HG02763 (cell line): ENCODE data around the gene C16orf90.
"Not testable (repeated sequence)": the region's sequence is repeated elsewhere in the genome, so short reads cannot be mapped to it uniquely, and the experiment has no call there.

Experiments used
- ATAC-seq: cut with Tn5 transposase; IDR thresholded peaks from one replicate; pipeline ENCODE4 v1.9.1; 2021; ENCODE audit warnings: mild to moderate bottlenecking, moderate library complexity; ENCODE audit not compliant: unreplicated experiment

Gene C16orf90

GRCh38 chr16:3485097-3485745 lies 10.1 kb downstream of the C16orf90 start:
- no peak for ATAC-seq

GRCh38 chr16:3484318-3485096 lies 10.8 kb downstream of the C16orf90 start:
- ATAC-seq = no peak

- no peak for ATAC-seq
These were observed 12.5 kb downstream of the C16orf90 start for GRCh38 chr16:3482659-3483241.

DNA sequence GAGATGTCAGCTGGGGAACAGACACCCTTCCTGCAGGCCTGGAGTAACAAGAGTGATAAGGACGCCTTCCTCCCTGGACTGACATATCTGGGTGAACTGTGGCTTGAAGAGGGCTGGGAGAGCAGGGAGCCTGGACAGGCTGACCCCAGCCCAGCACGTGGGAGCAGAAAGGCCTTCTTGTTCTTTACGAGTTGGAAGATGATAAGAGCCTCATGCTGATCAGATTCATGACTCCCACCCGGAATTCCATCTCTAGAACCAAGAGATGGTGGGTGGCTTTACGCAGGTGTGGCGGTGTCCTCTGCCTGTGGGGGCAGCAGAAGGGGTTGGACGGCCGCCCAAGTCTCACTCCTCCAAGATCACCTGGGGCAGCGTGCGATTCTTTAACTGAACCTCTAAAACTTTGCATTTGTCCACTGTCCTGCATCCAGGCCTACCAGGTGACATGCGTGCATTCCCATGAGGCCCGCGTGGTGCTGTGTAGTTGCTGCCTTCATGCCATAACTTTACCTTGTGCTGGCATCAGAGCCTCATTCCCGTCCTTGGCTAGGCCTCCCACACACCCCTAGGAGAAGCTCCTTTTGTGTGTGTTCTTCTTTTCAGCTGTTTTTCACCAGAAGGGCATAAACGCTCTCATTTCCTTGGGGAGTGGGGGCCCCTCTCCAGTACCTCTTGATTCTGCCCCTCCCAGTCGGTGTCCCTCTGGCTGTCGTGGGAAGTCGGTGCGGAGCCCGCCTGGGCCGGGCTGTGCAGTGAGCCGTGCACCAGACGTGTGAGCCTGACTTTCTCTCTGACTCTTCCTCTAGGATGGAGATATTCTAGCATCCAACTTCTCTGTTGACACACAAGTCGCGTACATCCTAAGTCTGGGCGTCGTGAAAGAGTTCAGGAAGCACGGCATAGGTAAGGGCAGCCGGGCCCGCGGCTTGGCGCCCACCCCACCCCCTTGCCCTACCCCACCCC lies 13.3 kb downstream of the C16orf90 start:
- no peak for ATAC-seq

DNA sequence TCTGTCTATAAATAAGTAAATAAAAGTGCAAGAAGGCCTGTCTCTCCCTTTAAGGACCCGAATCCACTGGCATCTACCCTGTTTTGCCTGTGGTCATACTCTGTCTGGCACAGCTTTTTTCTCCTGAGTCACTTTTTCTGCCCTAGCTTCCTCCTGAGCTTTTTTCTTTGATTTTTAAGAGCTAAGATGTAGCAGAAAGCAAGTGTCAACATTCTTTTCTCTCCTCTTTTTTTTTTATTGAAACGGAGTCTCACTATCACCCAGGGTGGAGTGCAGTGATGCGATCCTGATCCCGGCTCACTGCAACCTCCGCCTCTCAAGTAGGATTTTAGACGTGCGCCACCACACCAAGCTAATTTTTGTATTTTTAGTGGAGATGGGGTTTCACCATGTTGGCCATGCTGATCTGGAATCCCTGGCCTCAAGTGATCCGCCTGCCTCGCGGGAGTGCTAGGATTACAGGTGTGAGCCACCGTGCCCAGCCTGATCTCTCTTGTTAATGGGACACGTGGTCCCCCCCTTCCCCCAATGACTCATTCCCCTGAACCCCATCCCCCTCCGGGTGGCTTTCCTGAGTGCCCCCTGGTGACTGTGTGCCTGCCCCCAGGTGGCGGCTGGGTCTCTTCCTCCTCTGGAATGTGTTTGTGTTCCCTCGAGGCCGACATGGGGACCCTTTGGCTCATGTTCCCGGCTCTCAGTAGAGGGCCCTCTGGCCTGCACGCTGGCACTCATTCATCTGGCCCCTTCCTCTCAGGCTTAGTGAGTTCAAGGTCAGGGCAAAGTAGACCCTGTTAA lies 14.2 kb downstream of the C16orf90 start:
- no peak for ATAC-seq

DNA sequence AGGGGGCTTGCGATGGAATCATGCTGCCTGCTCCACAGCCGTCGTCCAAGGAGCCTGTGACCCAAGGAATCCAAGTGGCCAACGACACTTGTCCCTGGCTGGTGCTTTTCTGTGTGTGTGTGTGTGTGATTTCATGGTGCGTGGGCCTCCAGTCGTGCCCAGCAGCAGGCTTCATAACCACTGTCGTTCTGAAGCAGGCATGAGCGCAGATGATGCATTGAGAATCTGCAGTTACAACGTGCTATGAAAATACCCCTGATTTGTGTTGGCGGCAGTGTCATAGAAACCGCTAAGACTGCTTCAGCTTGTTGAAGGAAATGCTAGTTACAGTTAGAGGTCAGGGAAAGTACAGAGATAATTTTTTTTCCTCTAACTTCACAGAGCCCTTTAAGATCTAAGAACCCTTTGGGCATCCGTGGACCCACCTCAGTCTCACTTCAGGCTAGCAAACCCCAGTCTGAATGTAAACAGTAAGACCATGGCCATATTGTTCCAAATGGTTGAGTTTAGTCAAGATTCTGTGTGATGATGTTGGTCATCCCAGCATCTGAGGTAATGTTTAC lies 15.6 kb downstream of the C16orf90 start:
- no peak for ATAC-seq

DNA sequence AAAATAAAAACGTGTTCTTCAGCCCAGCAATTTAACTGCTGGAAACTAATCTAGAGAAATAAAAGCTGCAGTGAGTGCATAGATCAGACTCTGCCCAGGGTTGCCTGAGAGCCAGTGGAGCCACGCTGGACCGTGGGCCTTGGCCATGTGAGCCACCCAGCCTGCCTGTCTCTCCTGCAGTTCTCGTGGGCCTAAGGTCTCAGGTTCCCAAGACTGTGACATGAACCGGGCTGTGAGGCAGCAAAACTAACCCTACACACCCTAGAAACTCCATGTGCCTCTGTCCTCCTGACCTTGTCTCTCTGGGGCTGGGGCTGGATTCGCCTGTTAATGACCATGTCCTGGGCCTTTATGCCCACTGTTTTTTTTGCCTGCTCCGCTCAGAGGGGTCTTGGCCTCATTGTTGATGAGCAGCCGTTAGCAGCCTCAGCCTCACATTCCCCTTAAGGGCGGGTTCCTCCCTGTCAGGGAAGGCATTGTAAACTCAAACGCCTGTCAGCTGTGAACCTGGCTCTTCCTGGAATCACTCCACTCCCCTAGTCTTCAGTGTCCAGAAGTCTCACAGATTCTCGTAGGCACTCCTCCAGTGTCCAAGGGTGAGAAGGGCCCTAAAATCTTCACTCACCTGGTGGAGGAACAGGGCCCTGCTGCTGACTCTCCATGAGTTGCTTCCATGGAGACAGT lies 16.9 kb downstream of the C16orf90 start:
- no peak for ATAC-seq

GRCh38 chr16:3476409-3476808 lies 18.9 kb downstream of the C16orf90 start:
- no peak for ATAC-seq

- ATAC-seq = no peak
These were observed 19.5 kb downstream of the C16orf90 start for GRCh38 chr16:3475604-3476375.

- ATAC-seq = not testable (repeated sequence)
These were observed 20.4 kb downstream of the C16orf90 start for GRCh38 chr16:3474870-3475269.

DNA sequence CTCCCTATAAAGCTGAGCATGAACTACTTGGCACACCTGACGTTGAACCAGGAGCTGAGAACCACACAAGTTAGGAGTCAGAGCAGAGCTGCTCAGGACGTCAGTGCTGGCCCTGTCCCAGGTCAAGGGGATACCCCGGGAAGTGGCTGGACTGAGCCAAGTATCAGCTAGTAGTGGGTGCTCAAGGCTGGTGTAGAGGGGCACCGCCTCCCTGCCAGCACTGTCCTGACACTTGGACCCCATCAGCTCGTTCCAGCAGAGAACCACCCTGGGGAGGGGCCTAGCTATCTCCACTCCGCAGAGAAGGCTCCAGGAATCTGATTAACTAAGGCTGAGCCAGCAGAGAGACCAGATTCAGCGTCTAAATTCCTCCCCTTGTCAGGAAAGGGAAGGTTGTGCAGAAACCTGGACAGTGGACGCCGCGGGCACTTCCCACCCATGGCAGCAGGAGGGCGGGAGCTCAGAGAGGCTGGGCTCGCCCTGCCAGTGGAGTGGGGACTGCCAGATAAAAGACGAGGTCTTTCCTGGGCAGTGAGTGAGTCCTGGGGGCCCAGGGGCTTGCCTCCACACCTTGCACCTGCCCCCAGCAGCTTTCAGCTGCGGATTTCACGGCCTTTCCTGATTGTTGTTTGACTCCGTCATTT lies 21.0 kb downstream of the C16orf90 start:
- ATAC-seq = no peak

DNA sequence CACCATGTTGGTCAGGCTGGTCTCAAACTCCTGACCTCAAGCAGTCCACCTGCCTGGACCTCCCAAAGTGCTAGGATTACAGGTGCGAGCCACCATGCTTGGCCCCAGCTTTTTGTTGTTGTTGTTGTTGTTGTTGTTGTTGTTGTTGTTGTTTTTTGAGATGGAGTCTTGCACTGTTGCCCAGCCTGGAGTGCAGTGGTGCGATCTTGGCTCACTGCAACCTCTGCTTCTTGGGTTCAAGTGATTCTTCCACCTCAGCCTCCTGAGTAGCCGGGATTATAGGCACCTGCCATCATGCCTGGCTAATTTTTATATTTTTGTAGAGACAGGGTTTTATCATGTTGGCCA lies 21.7 kb downstream of the C16orf90 start:
- not testable (repeated sequence) for ATAC-seq

DNA sequence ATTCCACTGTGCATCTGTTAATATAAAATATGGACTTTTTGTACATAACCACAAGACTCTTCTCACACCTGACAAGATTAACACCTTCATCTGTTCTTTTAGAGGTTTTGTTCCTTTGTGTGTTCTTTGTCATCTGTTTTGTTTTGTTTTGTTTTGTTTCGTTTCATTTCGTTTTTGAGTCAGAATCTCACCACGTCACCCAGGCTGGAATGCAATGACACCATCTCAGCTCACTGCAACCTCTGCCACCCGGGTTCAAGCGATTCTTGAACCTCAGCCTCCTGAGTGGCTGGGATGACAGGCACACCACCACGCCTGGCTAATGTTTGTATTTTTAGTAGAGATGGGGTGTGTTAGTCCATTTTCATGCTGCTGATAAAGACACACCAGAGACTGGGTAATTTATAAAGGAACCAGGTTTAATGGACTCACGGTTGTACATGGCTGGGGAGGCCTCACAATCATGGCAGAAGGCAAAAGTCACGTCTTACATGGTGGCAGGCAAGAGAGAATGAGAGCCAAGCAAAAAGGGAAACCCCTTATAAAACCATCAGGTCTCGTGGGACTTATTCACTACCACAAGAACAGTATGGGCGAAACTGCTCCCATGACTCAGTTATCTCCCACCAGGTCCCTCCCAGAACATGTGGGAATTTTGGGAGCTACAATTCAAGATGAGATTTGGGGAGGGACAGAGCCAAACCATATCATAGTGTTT lies 22.3 kb downstream of the C16orf90 start:
- ATAC-seq = no peak

DNA sequence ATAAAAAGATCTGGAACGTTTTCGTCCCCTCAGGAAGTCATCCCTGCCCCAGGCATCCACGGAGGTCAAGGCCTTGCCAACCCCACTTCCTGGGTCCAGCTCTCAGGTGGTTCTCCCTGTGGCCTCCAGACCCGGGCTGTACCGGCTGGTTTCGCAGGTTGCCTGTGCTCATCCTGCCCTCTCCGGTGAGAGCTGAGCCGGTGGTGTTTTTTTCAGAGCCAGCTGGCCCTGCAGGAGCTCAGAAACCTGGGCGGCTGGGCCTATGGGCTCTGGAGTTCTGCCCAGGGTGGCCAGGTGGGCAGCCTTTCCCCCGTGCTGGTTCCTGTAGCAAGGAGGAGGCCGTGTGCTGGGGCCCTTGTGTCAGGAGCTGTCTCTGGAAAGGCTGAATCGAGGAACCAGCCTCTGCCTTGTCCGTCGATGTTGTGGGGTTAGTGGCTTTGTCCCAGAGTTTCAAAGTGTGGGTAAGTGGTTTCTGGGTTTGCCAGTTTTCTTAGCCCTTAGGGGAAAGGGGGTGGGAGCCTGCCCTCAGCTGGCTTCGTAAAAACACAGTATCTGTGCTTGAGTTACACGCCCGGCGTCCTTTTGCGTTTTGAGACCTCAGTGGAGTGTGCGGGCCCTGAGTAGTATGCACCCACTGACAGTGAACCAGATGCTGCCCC lies 23.6 kb downstream of the C16orf90 start:
- ATAC-seq = no peak

DNA sequence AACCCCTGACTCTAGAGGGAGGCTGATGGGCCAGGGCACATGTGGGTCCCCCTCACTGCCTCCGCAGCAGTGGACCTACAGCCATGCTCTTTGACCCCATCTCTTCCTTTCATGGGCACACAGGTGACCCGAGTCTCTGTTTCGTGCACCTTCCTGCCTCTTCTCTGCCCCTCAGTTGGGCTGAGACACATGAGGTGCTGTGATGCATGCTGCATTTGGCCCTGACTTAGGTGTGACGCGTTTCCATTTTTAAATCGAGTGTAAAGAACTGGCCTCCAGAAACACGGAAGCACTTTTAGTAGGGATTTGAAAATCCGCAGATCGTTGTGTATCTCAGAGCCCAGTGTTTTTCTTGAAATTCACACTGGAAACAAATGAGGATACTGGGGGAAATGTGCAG lies 24.6 kb downstream of the C16orf90 start:
- no peak for ATAC-seq

DNA sequence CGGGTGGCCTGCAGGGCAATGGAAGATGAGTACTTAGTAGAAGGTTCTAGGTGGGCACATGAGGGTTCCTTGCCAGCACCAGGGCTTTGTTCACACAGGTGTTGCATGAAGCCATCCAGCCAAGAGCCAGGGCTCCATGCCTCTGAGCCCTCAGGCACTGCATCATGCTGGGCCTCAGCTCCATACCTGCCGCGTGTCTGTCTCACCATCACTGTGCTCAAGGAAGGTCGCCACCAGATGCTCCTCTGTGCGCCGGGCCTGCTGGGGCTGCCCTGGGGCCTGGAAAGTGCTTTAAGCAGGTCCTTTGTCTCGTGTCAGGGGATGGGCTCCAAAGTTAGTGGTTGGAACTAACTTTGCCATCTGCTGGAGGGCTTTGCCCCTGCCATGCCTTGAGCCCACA lies 25.6 kb downstream of the C16orf90 start:
- ATAC-seq = no peak

GRCh38 chr16:3468501-3468900 lies 26.8 kb downstream of the C16orf90 start:
- no peak for ATAC-seq
